Activated CD8-positive, alpha-beta T cell treated with anti-CD3 and anti-CD28 coated beads, Interleukin-2, amount 10 ng/mL, durations not matched to agents 7 days and 5 days (primary cell): ENCODE measurements around the gene STRAP. TPM values are rescaled to one million over a fixed set of nuclear protein-coding genes. Genes with fewer than 3 reads are reported as not detected.
"Not testable (repeated sequence)": the region's sequence is repeated elsewhere in the genome, so short reads cannot be mapped to it uniquely, and the experiment has no call there.

Experiments
- ATAC-seq: fragments of 150-1000 bp; cut with Tn5 transposase; one replicate; pipeline ENCODE4 v1.10.0; 2021; ENCODE audit warnings: moderate library complexity
- CTCF ChIA-PET: fragments of 350-600 bp; sonication (Branson Sonifier 250); formaldehyde crosslinking; loops from one replicate; lab custom pipeline; 2021; ENCODE audit warnings: antibody characterized with exemption; lab: Charles Lee
- POLR2A ChIA-PET: fragments of 350-600 bp; sonication (Branson Sonifier 250); formaldehyde crosslinking; loops from one replicate; lab custom pipeline; 2021; ENCODE audit warnings: antibody characterized with exemption; lab: Charles Lee
- DNase-seq: peaks from one replicate; pipeline ENCODE4 v3.0.0-alpha.2; 2020
- H3K27ac Mint-ChIP-seq: one replicate; pipeline ENCODE4 v1.8.0; 2021; ENCODE audit warnings: mild to moderate bottlenecking, mixed read lengths
- H3K27me3 Mint-ChIP-seq: one replicate; pipeline ENCODE4 v1.8.0; 2021; ENCODE audit warnings: low read depth, mixed read lengths
- H3K36me3 Mint-ChIP-seq: one replicate; pipeline ENCODE4 v1.8.0; 2021; ENCODE audit warnings: low read depth, mixed read lengths
- H3K4me1 Mint-ChIP-seq: one replicate; pipeline ENCODE4 v1.8.0; 2021; ENCODE audit warnings: low read depth, mixed read lengths
- H3K4me3 Mint-ChIP-seq: one replicate; pipeline ENCODE4 v1.8.0; 2021; ENCODE audit warnings: mild to moderate bottlenecking, mixed read lengths
- H3K9me3 Mint-ChIP-seq: one replicate; pipeline ENCODE4 v1.8.0; 2022; ENCODE audit warnings: mixed read lengths; ENCODE audit not compliant: insufficient read depth
- total RNA-seq, 2 experiments: library from RNA; stranded (reverse); gene quantifications; one replicate each; pipeline ENCODE4 v1.2.3, GENCODE V29; 2021

STRAP gene
- total RNA-seq, 2 experiments from 2014 or later = 87.5 to 90.8 TPM

- no peak overlapping the region for H3K4me3 Mint-ChIP-seq
- H3K4me1 Mint-ChIP-seq = peaks cover 12% of the 10 kb centered on the region
- POLR2A ChIA-PET = interaction anchor here (0.9 to 1.6 kb wide), 2 partner anchors 13 to 15 kb away, joined by 4 to 7 read pairs; partner anchors contain the start of gene DERA
- DNase-seq (no peak), ATAC-seq (no peak)
- H3K36me3 Mint-ChIP-seq = peaks cover 38% of the 10 kb centered on the region
- no peaks in the 10 kb centered on the region for H3K27me3 Mint-ChIP-seq
- H3K9me3 Mint-ChIP-seq = no peaks in the 10 kb centered on the region
- CTCF ChIA-PET = interaction anchor here (0.6 to 3.3 kb wide), 12 partner anchors 8 to 372 kb away, joined by 3 to 40 read pairs (median 7); partner anchors contain the start of genes DERA and STRAP
- no peak overlapping the region for H3K27ac Mint-ChIP-seq
Measured at GRCh38 chr12:15897433-15897832, 15.2 kb downstream of the STRAP start.

- POLR2A ChIA-PET = no interaction called here
- Mint-ChIP-seq H3K36me3 (peaks cover 41% of the 10 kb centered on the region), H3K27ac (no peak overlapping the region), H3K4me1 (peaks cover 12% of the 10 kb centered on the region), H3K4me3 (no peak overlapping the region), H3K27me3 (no peaks in the 10 kb centered on the region), H3K9me3 (no peaks in the 10 kb centered on the region)
- CTCF ChIA-PET = interaction anchor here (1.0 to 3.3 kb wide), 7 partner anchors 9 to 367 kb away, joined by 4 to 40 read pairs (median 17); partner anchors contain the start of genes DERA and STRAP
- ATAC-seq = peak; percentile 57
- DNase-seq = no peak
Measured at GRCh38 chr12:15899282-15899870, 17.2 kb downstream of the STRAP start.

- no peak overlapping the region for H3K27ac Mint-ChIP-seq
- POLR2A ChIA-PET = no interaction called here
- H3K36me3 Mint-ChIP-seq = peaks cover 38% of the 10 kb centered on the region
- H3K4me3 Mint-ChIP-seq = no peak overlapping the region
- CTCF ChIA-PET = no interaction called here
- H3K27me3 Mint-ChIP-seq = no peaks in the 10 kb centered on the region
- H3K4me1 Mint-ChIP-seq = peaks cover under 1% of the 10 kb centered on the region
- no peak for DNase-seq
- H3K9me3 Mint-ChIP-seq = no peaks in the 10 kb centered on the region
- no peak for ATAC-seq
Measured at GRCh38 chr12:15904378-15904920, 22.3 kb downstream of the STRAP start.

GRCh38 chr12:15910468-15910863, 28.3 kb downstream of the STRAP start:
- Mint-ChIP-seq H3K4me3 (peak overlapping the region; percentile 92), H3K27ac (no peak overlapping the region), H3K36me3 (peaks cover 2% of the 10 kb centered on the region), H3K9me3 (no peaks in the 10 kb centered on the region), H3K4me1 (peaks cover 18% of the 10 kb centered on the region), H3K27me3 (no peaks in the 10 kb centered on the region)
- ChIA-PET CTCF (interaction anchor here (0.7 to 3.9 kb wide), 16 partner anchors 9 to 378 kb away, joined by 3 to 40 read pairs (median 7); partner anchors contain the start of genes EPS8 and STRAP), POLR2A (interaction anchor here (0.5 to 1.7 kb wide), 5 partner anchors 8 to 1140 kb away, joined by 3 to 7 read pairs (median 5); partner anchors contain the start of gene STRAP)
- no peak for ATAC-seq
- no peak for DNase-seq

- ATAC-seq = peak; percentile 95
- CTCF ChIA-PET = interaction anchor here (0.7 to 3.9 kb wide), 16 partner anchors 10 to 379 kb away, joined by 3 to 40 read pairs (median 7); partner anchors contain the start of genes EPS8 and STRAP
Measured at GRCh38 chr12:15910864-15911721, 28.9 kb downstream of the STRAP start, which contains the start of gene DERA. Gene DERA (plus strand): TSS chr12:15911332. CDS start chr12:15911384, 52 bp downstream.

GRCh38 chr12:15911931-15912330, 29.7 kb downstream of the STRAP start:
- not testable (repeated sequence) for H3K36me3 Mint-ChIP-seq, H3K27me3 Mint-ChIP-seq, H3K9me3 Mint-ChIP-seq, ATAC-seq, DNase-seq
- Mint-ChIP-seq H3K4me1 (peaks cover 24% of the 10 kb centered on the region), H3K27ac (peak overlapping the region; percentile 91), H3K4me3 (peak overlapping the region; percentile 92)
- POLR2A ChIA-PET = interaction anchor here (1.7 kb wide), 1 partner anchor 9 kb away, joined by 5 read pairs; no protein-coding TSS in a partner anchor
- CTCF ChIA-PET = interaction anchor here (0.9 to 3.9 kb wide), 9 partner anchors 11 to 380 kb away, joined by 3 to 40 read pairs (median 7); no protein-coding TSS in a partner anchor

More at GRCh38 chr12:15910864-15911721, 28.9 kb downstream of the STRAP start, which contains the start of gene DERA:
- Mint-ChIP-seq H3K27me3 (no peaks in the 10 kb centered on the region), H3K9me3 (no peaks in the 10 kb centered on the region), H3K27ac (peak within 1 kb of the TSS; percentile 91), H3K4me3 (peak within 1 kb of the TSS; percentile 92), H3K4me1 (peaks cover 23% of the 10 kb centered on the region), H3K36me3 (peaks cover 5% of the 10 kb centered on the region)
- DNase-seq = peak; percentile 57
- POLR2A ChIA-PET = interaction anchor here (0.9 to 1.7 kb wide), 4 partner anchors 8 to 1141 kb away, joined by 3 to 7 read pairs (median 5); partner anchors contain the start of gene STRAP

- H3K36me3 Mint-ChIP-seq = not testable (repeated sequence)
Measured at GRCh38 chr12:15914131-15914530, 31.9 kb downstream of the STRAP start.

GRCh38 chr12:15918066-15918465, 35.9 kb downstream of the STRAP start:
- no peaks in the 10 kb centered on the region for H3K27me3 Mint-ChIP-seq
- ATAC-seq (no peak), DNase-seq (no peak)
- peaks cover 3% of the 10 kb centered on the region for H3K36me3 Mint-ChIP-seq
- no peak overlapping the region for H3K27ac Mint-ChIP-seq
- CTCF ChIA-PET = no interaction called here
- no peak overlapping the region for H3K4me3 Mint-ChIP-seq
- peaks cover 6% of the 10 kb centered on the region for H3K4me1 Mint-ChIP-seq
- POLR2A ChIA-PET = no interaction called here
- no peaks in the 10 kb centered on the region for H3K9me3 Mint-ChIP-seq

More at GRCh38 chr12:15914131-15914530, 31.9 kb downstream of the STRAP start:
- ATAC-seq, H3K4me3 Mint-ChIP-seq, POLR2A ChIA-PET, H3K9me3 Mint-ChIP-seq, H3K27me3 Mint-ChIP-seq, DNase-seq, H3K27ac Mint-ChIP-seq: not testable (repeated sequence)
- H3K4me1 Mint-ChIP-seq = peaks cover 24% of the 10 kb centered on the region
- CTCF ChIA-PET = interaction anchor here (0.6 kb wide), 1 partner anchor 24 kb away, joined by 3 read pairs; no protein-coding TSS in a partner anchor

GRCh38 chr12:15919418-15919817, 37.2 kb downstream of the STRAP start:
- no peak overlapping the region for H3K4me3 Mint-ChIP-seq
- H3K27ac Mint-ChIP-seq = no peak overlapping the region
- H3K27me3 Mint-ChIP-seq = no peaks in the 10 kb centered on the region
- ChIA-PET CTCF (no interaction called here), POLR2A (no interaction called here)
- DNase-seq = no peak
- ATAC-seq = no peak
- peaks cover 6% of the 10 kb centered on the region for H3K4me1 Mint-ChIP-seq
- H3K9me3 Mint-ChIP-seq = no peaks in the 10 kb centered on the region
- peaks cover 3% of the 10 kb centered on the region for H3K36me3 Mint-ChIP-seq

GRCh38 chr12:15924956-15925355, 42.8 kb downstream of the STRAP start:
- ChIA-PET CTCF (no interaction called here), POLR2A (no interaction called here)
- no peaks in the 10 kb centered on the region for H3K27me3 Mint-ChIP-seq
- H3K4me1 Mint-ChIP-seq = no peaks in the 10 kb centered on the region
- no peak overlapping the region for H3K4me3 Mint-ChIP-seq
- DNase-seq (no peak), ATAC-seq (no peak)
- H3K27ac Mint-ChIP-seq = no peak overlapping the region
- H3K9me3 Mint-ChIP-seq = no peaks in the 10 kb centered on the region
- peaks cover 3% of the 10 kb centered on the region for H3K36me3 Mint-ChIP-seq

- Mint-ChIP-seq H3K9me3 (no peaks in the 10 kb centered on the region), H3K4me3 (no peak overlapping the region), H3K36me3 (peaks cover 3% of the 10 kb centered on the region), H3K27ac (no peak overlapping the region), H3K27me3 (no peaks in the 10 kb centered on the region), H3K4me1 (no peaks in the 10 kb centered on the region)
- POLR2A ChIA-PET = no interaction called here
- DNase-seq (no peak), ATAC-seq (no peak)
- CTCF ChIA-PET = no interaction called here
Measured at GRCh38 chr12:15928346-15928745, 46.2 kb downstream of the STRAP start.
